Measurements from ENCODE around the gene MUSK.

GRCh38 chr9:110668570-110669167 is at the start of gene MUSK:
- TF ChIP-seq POLR2A (IDR thresholded peaks at IDR 0.05) (no peak), CTCF (IDR thresholded peaks at IDR 0.05) (no peak)
